IPS-18c (cell line): ENCODE results near the gene CNOT9.

Experiments
- H3K4me3 ChIP-seq: 2 replicates; pipeline ENCODE4 v1.7.0; 2013; ENCODE audit warnings: low read depth, mild to moderate bottlenecking, low read length, moderate library complexity; ENCODE audit not compliant: insufficient read depth
- H3K9me3 ChIP-seq: one replicate; pipeline ENCODE4 v1.6.1; 2013; ENCODE audit warnings: mild to moderate bottlenecking, low read length, moderate library complexity; ENCODE audit not compliant: control insufficient read depth, insufficient read depth

Gene CNOT9

DNA sequence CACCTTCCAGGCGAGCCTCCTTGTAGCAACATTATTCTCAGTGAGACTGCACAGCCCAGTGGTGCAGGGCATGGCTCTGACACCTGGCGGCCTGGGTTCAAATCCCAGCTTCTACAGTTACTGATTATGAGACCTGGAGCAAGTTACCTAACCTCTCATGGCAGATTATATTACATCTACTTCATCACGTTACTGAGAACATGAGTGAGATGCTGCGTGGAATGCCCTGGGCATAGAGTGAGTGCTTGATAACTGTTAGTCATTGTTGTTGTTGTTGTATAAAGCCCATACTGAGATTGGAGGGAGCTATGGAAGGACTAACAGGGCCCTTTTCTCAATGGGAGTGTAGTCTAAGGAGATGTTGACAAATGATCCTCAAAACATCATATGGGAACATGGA, 57.7 kb downstream of the CNOT9 start:
- no peak overlapping the region for H3K4me3 ChIP-seq
- peaks cover 2% of the 10 kb centered on the region for H3K9me3 ChIP-seq

- Histone ChIP-seq H3K4me3 (no peak overlapping the region), H3K9me3 (peaks cover 2% of the 10 kb centered on the region)
These were observed 59.3 kb downstream of the CNOT9 start for GRCh38 chr2:218627939-218628338.

GRCh38 chr2:218631837-218632236, 63.2 kb downstream of the CNOT9 start:
- Histone ChIP-seq H3K9me3 (peaks cover 2% of the 10 kb centered on the region), H3K4me3 (no peak overlapping the region)

- Histone ChIP-seq H3K9me3 (peaks cover 2% of the 10 kb centered on the region), H3K4me3 (no peak overlapping the region)
These were observed 67.1 kb downstream of the CNOT9 start for GRCh38 chr2:218635719-218636118.

DNA sequence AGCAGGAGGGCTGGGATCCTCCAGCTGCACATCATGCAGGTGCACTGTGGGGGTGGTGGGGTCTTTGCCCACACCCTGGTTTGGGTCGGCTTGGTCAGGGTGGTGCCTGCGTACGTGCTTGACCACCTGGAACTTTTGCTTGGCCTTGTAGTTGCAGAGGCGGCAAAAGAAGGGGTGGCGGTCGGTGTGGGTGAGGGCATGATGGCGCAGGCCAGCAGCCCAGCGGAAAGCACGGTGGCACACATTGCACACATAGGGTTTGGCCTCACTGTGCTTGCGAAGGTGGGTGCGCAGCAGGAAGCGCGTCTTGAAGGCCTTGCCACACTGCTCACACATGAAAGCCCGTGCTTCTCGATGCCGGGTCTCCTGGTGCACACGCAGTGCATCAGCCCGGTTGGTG, 69.7 kb downstream of the CNOT9 start:
- peaks cover 2% of the 10 kb centered on the region for H3K9me3 ChIP-seq
- no peak overlapping the region for H3K4me3 ChIP-seq

DNA sequence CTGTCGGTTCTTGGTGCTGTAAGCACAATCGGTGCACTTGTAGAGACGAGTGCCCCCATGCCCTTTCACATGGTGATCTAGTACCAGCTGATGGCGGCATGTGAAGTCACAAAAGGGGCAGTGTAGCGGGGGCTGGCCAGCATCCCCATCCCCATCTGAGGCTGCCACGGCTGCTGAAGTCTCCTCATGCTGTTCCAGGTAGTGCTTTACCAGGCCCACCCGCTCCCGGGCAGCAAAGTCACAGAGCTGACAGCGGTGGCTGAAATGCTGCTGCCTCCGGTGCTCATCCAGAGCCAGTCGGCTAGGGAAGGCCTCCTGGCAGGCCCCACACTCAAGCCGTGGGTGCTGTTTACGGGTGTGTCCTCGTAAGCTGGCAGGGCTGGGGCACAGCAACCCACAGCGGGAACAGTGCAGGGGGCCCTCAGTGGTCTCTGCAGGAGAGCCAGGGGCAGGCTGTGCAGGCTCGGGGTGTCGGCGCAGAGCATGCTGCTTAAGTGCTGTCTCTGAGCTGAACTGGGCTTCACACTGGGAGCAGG, 73.5 kb downstream of the CNOT9 start:
- Histone ChIP-seq H3K9me3 (peaks cover 2% of the 10 kb centered on the region), H3K4me3 (no peak overlapping the region)

DNA sequence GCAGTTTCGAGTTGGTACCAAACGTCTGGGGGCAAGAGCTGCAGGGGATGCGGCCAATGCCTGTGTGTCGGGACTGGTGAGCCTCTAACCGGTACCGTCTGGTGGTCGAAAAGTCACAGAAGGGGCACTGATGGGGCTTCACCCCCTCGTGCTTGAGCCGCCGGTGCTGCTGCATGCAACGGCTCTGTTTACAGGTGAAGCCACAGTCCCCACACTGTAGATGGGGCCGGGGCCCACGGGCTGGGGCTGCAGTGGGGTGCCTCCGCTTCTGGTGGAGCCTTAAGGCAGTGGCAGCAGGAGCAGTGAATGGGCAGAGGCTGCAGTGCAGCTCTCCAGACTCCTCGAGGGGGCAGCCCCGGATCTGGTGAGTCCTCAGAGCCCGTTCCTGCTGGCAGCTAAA, 74.1 kb downstream of the CNOT9 start:
- H3K4me3 ChIP-seq: no peak overlapping the region
- no peaks in the 10 kb centered on the region for H3K9me3 ChIP-seq

GRCh38 chr2:218643751-218644310, 75.2 kb downstream of the CNOT9 start:
- Histone ChIP-seq H3K4me3 (no peak overlapping the region), H3K9me3 (no peaks in the 10 kb centered on the region)

GRCh38 chr2:218644721-218645120, 76.1 kb downstream of the CNOT9 start:
- Histone ChIP-seq H3K9me3 (no peaks in the 10 kb centered on the region), H3K4me3 (no peak overlapping the region)

GRCh38 chr2:218645126-218645525, 76.5 kb downstream of the CNOT9 start:
- Histone ChIP-seq H3K9me3 (no peaks in the 10 kb centered on the region), H3K4me3 (no peak overlapping the region)
